OCI-LY1 (cell line): ENCODE data around the gene SP100.

Experiments used
- CTCF ChIP-seq: fragments of 200-600 bp; sonication (generic), shearing (Covaris generic); IDR thresholded peaks from 2 replicates; pipeline ENCODE4 v1.5.1; 2017; ENCODE audit warnings: mild to moderate bottlenecking, antibody characterized with exemption, low read length, moderate library complexity, mixed read lengths
- EZH2 ChIP-seq: fragments of 200-600 bp; sonication (generic), shearing (Covaris generic); IDR thresholded peaks from 2 replicates; pipeline ENCODE4 v1.8.0; 2017; ENCODE audit warnings: borderline replicate concordance, mixed run types, mild to moderate bottlenecking, antibody characterized with exemption, low read length, moderate library complexity, mixed read lengths

- TF ChIP-seq EZH2 (no peak), CTCF (no peak)
Observed at GRCh38 chr2:230564805-230565779, 149.1 kb downstream of the SP100 start.
